GM19023 (cell line): ENCODE measurements around the gene XXYLT1.

Source experiments
- ATAC-seq: cut with Tn5 transposase; IDR thresholded peaks from one replicate; pipeline ENCODE4 v1.9.1; 2021; ENCODE audit warnings: mild to moderate bottlenecking, moderate library complexity; ENCODE audit not compliant: unreplicated experiment

XXYLT1 gene

DNA sequence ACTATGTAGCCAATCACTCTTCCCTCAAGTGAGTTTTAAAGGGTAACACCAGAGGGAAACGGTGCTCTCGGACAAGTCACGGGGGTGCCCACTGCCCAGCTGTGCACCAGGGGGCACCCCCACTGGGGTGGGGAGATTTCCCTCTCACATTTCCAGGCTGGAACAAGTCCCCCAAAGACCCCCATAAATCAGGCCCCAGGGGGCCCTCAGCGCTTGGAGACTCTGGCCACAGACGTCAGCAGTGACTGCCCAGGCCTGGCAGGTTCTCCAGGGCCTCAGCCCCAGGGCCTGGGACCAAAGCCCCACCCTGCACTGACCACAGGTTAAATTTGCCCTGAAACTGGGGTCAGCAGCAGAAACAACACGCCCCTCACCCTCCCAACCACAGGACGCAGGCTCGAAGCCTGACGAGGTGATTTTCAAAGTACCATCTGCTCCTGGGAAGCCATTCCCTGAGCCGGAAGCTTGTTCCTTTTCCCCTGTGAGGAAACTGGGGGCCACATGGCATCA is 17.0 kb downstream of the XXYLT1 start:
- no peak for ATAC-seq

- ATAC-seq, result no peak
Observed at GRCh38 chr3:195251336-195252065, 19.5 kb downstream of the XXYLT1 start.

DNA sequence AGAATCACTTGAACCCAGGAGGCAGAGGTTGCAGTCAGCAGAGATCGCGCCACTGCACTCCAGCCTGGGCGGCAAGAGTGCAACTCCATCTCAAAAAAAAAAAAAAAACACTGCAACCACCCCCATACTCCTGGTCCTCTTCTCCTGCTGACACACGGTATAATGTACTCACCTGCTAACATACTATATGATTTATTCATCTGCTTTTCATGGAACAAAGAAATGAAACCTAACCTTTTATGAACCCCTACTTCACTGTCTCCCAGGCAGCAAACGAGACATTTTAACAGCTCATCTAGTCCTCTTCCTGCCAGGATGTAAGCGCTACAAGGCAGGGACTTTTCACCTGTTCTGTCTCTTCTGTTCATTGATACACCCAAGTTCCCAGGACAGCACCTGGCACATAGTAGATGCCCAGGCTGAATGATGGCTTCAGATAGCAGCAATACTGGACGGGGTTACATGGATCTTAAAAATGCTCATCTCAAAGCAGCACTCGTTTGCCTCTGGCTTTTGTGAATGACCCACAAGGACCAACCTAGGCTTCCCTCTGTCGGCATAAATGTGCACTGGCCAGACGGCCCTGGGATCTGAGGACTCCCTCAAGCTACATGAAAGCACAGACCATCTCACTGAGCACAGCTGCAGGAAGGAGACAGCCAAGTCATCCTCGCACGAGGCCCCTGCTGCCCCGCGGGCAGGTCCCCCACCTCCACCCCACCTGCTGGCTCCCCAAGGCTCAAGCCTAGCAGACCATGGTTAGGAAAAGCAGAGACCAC is 20.3 kb downstream of the XXYLT1 start:
- ATAC-seq, result no peak

- ATAC-seq, result no peak
Observed at GRCh38 chr3:195249858-195250464, 21.0 kb downstream of the XXYLT1 start.

GRCh38 chr3:195249057-195249770 is 21.7 kb downstream of the XXYLT1 start:
- ATAC-seq, result no peak

- no peak for ATAC-seq
Observed at GRCh38 chr3:195248281-195248680, 22.7 kb downstream of the XXYLT1 start.

DNA sequence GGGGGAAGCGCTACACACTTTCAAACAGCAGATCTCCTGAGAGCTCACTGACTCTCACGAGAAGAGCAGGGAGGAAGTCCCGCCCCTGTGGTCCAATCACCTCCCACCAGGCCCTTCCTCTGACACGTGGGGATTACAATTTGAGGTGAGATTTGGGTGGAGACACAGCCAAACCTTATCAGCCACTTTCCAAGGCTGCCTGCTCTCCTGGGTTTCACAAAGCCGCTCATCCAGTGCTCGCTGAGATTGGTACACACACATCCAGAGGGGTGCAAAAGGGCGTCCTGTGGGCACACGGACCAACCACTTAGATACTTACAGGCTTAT is 23.1 kb downstream of the XXYLT1 start:
- no peak for ATAC-seq

DNA sequence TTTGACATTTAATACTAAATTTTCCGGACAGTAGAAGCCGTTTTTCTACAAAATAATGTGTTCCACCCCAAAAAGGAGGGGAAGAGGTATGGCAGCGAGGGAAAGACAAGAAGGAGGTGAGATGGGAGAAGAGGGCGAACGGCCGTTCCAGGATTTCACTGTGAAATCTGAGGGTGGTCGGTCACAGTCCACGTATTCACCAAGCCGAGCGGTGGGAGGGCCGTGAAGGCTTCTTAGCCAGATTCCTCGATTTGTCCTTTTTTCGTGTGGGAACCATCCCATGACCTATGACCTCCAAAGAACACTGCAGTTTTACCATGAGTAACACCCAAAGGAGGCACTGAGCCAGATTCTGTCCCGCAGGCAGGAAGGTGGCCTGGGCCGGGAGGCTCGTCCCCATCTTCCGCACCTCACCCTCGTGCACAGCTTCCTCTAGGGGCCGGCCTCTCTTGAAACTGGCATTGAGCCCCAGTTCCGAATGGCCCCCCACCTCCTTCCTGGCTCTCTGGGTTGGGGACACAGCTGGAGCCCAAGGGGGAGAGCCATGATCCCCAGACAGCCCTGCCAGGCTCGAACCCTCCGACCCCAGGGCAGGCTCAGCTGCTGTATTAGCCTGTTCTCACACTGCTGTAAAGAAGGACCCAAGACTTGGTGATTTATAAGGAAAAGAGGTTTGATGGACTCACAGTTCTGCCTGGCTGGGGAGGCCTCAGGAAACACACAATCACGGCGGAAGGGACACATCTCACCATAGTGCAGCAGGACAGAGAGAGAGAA is 23.7 kb downstream of the XXYLT1 start:
- no peak for ATAC-seq

DNA sequence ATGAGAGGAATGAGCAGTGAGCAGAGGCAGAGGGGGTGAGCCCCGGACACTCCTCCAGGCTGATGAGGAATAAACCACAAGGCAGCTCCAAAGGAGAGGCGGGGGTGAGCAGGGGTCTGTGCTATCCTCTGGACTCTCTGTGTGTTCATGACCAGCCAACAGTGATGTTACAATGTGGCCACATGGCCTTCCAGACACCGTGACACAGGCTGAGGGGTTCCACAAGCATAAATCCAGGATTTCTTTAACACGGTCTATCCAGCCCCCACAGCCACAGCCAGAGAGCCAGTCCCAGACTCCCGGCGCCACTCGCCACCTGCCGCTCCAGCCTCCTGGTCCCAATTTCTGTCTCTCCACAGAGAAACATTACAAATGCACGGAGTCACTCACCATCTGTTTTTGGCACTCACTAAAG is 24.4 kb downstream of the XXYLT1 start:
- no peak for ATAC-seq

DNA sequence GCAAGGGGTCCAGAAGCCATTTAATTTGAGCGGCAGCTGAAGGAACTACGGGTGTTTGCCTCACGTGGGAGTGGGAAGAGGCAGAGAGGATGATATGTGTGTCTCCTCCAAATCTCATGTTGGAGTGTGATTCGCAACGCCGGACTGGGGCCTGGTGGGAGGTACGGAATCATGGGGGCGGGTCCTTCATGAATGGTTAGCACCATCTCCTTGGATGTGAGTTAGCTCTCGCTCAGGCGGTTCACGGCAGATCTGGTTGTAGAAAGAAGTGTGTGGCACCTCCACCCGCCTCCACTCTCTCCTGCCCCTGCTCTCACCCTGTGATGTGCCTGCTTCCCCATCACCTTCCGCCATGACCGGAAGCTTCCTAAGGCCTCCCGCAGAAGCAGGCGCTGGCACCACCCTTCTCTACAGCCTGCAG is 25.4 kb downstream of the XXYLT1 start:
- no peak for ATAC-seq

- ATAC-seq, result no peak
Observed at GRCh38 chr3:195241592-195242355, 29.2 kb downstream of the XXYLT1 start.

DNA sequence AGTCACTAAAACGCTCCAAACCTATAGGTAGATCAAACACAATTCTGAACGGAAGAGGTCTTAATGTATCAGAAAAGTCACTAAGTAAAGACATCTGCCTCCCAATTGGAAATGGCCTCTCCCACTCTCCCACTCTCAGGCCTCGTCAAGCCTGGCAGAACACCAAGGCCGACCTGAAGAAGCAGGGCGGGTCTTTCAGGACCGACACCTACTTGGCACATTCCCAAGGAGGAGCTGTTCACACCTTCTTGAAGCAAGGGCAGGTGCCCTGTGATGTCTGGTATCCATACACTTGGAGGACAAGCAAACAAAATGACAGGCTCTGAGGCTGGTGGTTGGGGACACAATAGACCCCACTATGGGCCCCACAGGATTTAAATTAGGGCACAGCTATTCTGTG is 30.0 kb downstream of the XXYLT1 start:
- no peak for ATAC-seq

GRCh38 chr3:195240171-195240701 is 30.7 kb downstream of the XXYLT1 start:
- ATAC-seq, result no peak

DNA sequence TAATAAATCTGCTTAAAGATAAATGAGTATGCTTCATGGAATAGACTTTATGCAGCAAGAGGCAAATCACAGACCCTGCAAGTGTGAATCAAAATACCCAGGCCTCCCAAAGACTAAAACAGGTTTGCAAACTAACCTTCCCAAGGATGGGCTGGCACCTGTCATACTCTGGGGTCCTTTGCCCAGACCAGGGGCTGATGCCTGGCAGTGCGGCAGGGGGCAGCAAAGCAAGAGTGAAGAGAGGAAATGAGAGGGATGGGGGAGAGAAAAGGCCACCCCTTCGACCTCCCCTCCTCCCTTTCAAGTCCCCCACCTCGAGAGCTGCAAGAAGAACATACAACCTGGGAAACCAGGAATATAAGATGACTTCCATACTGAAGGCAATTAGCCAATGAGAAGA is 31.8 kb downstream of the XXYLT1 start:
- ATAC-seq, result no peak

DNA sequence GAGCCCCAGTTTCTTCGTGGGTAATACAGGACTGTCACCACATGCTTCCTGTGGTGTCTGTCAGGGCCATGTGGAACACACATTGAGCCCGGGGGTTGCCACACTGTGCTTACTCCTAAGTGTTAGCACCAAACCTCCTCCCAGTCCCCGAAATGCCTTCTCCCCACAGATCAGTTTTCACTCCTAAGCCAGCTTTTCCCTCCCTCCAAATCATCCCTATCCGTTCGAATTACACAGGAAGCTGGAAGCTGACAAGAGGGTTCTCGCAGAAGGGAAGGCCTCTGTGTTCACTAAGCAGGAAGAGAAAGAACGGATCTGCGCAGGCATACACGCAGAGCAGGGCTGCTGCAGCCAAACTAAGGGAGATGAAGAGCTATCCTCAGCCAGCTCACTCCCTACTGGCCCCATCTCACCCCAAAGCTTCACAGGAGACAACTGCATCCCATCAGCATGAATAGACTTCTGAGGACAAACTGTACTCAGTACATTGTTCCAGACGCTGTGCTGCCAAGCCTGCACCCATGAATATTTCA is 32.3 kb downstream of the XXYLT1 start:
- ATAC-seq, result no peak

DNA sequence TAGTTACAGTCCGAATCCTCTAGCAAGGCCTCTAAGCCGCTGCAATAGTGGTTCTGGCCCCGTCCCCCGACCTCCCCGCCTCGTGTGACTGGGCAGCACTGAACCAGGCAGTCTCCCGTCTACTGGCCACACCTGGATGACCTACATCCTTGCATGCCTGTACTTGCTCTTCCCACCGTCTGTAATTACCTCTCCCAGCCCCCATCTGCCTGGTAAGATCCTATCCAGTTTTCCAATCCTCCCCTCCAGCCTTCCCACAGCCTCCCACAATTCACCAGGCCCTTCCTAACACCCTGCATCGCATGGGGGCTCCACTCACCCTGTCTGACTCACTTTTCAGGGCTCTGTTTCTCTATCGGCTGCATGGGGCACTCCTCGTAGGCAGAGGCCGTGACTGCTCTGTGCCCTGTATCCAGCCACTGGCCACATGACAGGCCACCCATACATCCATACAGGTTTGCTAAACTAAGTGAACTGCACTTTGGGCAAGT is 32.8 kb downstream of the XXYLT1 start:
- no peak for ATAC-seq

GRCh38 chr3:195236801-195237570 is 34.0 kb downstream of the XXYLT1 start:
- no peak for ATAC-seq

- no peak for ATAC-seq
Observed at GRCh38 chr3:195236076-195236798, 34.7 kb downstream of the XXYLT1 start.
